ENCODE data around the gene NIPBL. TPM values are rescaled to one million over a fixed set of nuclear protein-coding genes. Genes with fewer than 3 reads are reported as not detected.

Gene NIPBL
- total RNA-seq, 1 experiment from 2014 or later = 48.3 TPM

GRCh38 chr5:36887532-36887931 lies 11.0 kb downstream of the NIPBL start (continued):
- no peak for TF ChIP-seq SP1 (CRISPR knock-in tag; conservative IDR thresholded peaks at IDR 0.05)

- Mint-ChIP-seq H3K9me3 (peaks cover 16% of the 10 kb centered on the region), H3K27ac (no peak overlapping the region), H3K4me1 (peaks cover 27% of the 10 kb centered on the region), H3K27me3 (ENCODE audit: low read depth) (no peaks in the 10 kb centered on the region), H3K36me3 (peaks cover 20% of the 10 kb centered on the region), H3K4me3 (no peak overlapping the region)
- TF ChIP-seq ZNF232 (CRISPR knock-in tag; IDR thresholded peaks at IDR 0.05) = no peak
- no peak for TF ChIP-seq ZNF281 (CRISPR knock-in tag; IDR thresholded peaks at IDR 0.05)
- no peak for TF ChIP-seq CDX4 (CRISPR knock-in tag; IDR thresholded peaks at IDR 0.05; ENCODE audit: borderline replicate concordance)
- TF ChIP-seq RELA (CRISPR knock-in tag; IDR thresholded peaks at IDR 0.05; ENCODE audit: borderline replicate concordance) = no peak
- ChIA-PET POLR2A (no interaction called here), CTCF (no interaction called here)
- DNase-seq (ENCODE audit: low spot score) (no peak), ATAC-seq (no peak)
These were observed 11.7 kb downstream of the NIPBL start for GRCh38 chr5:36888303-36888702.

- POLR2A ChIA-PET = no interaction called here
These were observed 12.7 kb downstream of the NIPBL start for GRCh38 chr5:36889264-36889663.

More at GRCh38 chr5:36889264-36889663, 12.7 kb downstream of the NIPBL start:
- Mint-ChIP-seq H3K36me3 (peaks cover 20% of the 10 kb centered on the region), H3K27ac (no peak overlapping the region), H3K9me3 (peaks cover 16% of the 10 kb centered on the region), H3K4me1 (peaks cover 22% of the 10 kb centered on the region), H3K27me3 (ENCODE audit: low read depth) (no peaks in the 10 kb centered on the region), H3K4me3 (no peak overlapping the region)
- CTCF ChIA-PET = no interaction called here
- ATAC-seq (no peak), DNase-seq (ENCODE audit: low spot score) (no peak)
- TF ChIP-seq ZNF671 (CRISPR knock-in tag; IDR thresholded peaks at IDR 0.05) = no peak
- TF ChIP-seq USF2 (CRISPR knock-in tag; IDR thresholded peaks at IDR 0.05) = no peak
- TF ChIP-seq CREM (CRISPR knock-in tag; IDR thresholded peaks at IDR 0.05) = no peak
- TF ChIP-seq PREB (CRISPR knock-in tag; IDR thresholded peaks at IDR 0.05; ENCODE audit: borderline replicate concordance) = no peak
- no peak for TF ChIP-seq GTF2I (CRISPR knock-in tag; conservative IDR thresholded peaks at IDR 0.05)
- no peak for TF ChIP-seq FOXP4 (CRISPR knock-in tag; IDR thresholded peaks at IDR 0.05)
- TF ChIP-seq ZNF317 (CRISPR knock-in tag; IDR thresholded peaks at IDR 0.05; ENCODE audit: borderline replicate concordance, low read depth) = no peak
- no peak for TF ChIP-seq SOX15 (CRISPR knock-in tag; IDR thresholded peaks at IDR 0.05)
- TF ChIP-seq PRRX2 (CRISPR knock-in tag; IDR thresholded peaks at IDR 0.05) = no peak
- no peak for TF ChIP-seq ZSCAN18 (CRISPR knock-in tag; IDR thresholded peaks at IDR 0.05)

All from WTC11 (cell line).